ENCODE results near the gene ATP2A3.

The ATP2A3 gene

DNA sequence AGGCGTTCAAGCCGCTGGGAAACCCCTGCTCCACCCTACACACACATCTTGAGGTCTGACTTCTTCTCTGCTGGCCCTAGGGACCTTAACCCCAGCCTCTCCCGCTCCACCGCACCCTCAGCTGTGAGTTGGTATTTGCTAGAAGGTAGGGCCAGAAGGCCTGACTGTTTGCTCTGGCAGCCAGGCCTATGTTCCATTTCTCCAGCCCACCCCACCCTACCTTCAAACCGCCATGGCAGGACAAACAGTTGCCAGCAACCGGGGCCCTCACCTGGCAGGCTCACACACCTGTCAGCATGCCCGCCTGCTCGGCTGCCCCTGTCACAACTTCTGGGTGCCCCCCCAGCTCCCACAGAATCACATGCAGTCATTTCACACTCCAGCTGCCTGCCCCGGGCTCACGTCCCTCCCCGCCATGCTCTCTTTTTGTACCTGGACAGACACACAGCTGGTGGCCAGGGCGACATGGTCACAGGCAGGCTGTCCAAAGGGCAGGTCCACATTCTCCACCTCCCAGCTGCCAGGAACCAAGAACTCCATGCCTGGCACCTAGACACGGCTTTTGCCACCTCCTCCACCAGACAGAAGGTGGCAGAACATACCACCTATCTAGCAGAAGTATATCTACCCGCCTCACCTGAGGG is 2.6 kb upstream of the ATP2A3 start:
- TF ChIP-seq POLR2AphosphoS5 (IDR thresholded peaks at IDR 0.05; ENCODE audit: low read depth) (no peak), SPI1 (IDR thresholded peaks at IDR 0.05; ENCODE audit: borderline replicate concordance, low read depth) (no peak), GABPA (IDR thresholded peaks at IDR 0.05; ENCODE audit: low read depth) (no peak)
- TF ChIP-seq, protein P1, sequence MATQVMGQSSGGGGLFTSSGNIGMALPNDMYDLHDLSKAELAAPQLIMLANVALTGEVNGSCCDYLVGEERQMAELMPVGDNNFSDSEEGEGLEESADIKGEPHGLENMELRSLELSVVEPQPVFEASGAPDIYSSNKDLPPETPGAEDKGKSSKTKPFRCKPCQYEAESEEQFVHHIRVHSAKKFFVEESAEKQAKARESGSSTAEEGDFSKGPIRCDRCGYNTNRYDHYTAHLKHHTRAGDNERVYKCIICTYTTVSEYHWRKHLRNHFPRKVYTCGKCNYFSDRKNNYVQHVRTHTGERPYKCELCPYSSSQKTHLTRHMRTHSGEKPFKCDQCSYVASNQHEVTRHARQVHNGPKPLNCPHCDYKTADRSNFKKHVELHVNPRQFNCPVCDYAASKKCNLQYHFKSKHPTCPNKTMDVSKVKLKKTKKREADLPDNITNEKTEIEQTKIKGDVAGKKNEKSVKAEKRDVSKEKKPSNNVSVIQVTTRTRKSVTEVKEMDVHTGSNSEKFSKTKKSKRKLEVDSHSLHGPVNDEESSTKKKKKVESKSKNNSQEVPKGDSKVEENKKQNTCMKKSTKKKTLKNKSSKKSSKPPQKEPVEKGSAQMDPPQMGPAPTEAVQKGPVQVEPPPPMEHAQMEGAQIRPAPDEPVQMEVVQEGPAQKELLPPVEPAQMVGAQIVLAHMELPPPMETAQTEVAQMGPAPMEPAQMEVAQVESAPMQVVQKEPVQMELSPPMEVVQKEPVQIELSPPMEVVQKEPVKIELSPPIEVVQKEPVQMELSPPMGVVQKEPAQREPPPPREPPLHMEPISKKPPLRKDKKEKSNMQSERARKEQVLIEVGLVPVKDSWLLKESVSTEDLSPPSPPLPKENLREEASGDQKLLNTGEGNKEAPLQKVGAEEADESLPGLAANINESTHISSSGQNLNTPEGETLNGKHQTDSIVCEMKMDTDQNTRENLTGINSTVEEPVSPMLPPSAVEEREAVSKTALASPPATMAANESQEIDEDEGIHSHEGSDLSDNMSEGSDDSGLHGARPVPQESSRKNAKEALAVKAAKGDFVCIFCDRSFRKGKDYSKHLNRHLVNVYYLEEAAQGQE (IDR thresholded peaks at IDR 0.05; ENCODE audit: insufficient replicate concordance, low read depth), result no peak
- TF ChIP-seq, protein P2, sequence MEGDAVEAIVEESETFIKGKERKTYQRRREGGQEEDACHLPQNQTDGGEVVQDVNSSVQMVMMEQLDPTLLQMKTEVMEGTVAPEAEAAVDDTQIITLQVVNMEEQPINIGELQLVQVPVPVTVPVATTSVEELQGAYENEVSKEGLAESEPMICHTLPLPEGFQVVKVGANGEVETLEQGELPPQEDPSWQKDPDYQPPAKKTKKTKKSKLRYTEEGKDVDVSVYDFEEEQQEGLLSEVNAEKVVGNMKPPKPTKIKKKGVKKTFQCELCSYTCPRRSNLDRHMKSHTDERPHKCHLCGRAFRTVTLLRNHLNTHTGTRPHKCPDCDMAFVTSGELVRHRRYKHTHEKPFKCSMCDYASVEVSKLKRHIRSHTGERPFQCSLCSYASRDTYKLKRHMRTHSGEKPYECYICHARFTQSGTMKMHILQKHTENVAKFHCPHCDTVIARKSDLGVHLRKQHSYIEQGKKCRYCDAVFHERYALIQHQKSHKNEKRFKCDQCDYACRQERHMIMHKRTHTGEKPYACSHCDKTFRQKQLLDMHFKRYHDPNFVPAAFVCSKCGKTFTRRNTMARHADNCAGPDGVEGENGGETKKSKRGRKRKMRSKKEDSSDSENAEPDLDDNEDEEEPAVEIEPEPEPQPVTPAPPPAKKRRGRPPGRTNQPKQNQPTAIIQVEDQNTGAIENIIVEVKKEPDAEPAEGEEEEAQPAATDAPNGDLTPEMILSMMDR (IDR thresholded peaks at IDR 0.05; ENCODE audit: insufficient read depth, low read length), result no peak
- H3K27ac ChIP-seq (replicated peaks), result no peak overlapping the region
- H3K4me3 ChIP-seq (replicated peaks; ENCODE audit: insufficient read depth, low read length), result no peak overlapping the region
- no peak for DNase-seq (ENCODE audit: low read depth in 1 of 2, low spot score in 1 of 2)
- H3K27me3 ChIP-seq (ENCODE audit: insufficient read depth, poor library complexity, severe bottlenecking), result no peaks in the 10 kb centered on the region

DNA sequence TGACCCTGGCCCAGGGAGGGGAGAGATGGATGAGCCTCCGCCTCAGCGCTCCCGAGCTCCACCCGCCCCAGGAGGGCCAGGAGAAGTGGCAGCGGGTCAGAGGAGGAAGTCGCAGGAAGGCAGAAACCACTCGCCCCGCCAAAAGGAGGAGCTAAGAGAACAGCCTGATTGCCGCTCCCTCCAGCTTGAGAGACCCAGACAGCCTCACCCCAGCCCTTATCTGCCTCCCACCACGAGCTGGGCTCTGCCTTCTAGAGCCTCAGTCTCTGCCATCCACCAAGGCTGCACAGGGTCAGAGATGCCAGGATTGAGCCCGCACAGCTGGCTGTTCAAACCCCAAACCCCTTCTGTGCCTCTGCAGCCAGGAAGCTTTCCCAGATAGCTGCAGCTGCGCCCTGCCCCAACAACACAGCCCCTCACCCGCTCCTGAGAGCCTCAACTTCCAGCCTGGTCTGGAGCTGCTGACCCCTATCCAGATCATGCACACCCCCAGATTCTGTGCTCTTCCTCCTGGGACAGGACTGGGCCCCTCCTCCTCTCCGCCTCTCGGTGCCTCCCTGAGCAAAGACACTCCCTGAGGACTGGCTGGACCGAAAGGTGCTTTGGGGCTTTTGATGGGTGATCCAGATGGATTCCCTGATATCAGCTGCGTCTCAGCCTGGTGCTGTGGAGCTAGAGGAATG is 1.0 kb upstream of the ATP2A3 start:
- TF ChIP-seq GABPA (IDR thresholded peaks at IDR 0.05; ENCODE audit: low read depth) (no peak), SPI1 (IDR thresholded peaks at IDR 0.05; ENCODE audit: borderline replicate concordance, low read depth) (peak; percentile 64; the same call in 1 of the 2 replicates), POLR2AphosphoS5 (IDR thresholded peaks at IDR 0.05; ENCODE audit: low read depth) (peak; percentile 44; the same call in 1 of the 2 replicates)
- TF ChIP-seq, protein P2 (IDR thresholded peaks at IDR 0.05; ENCODE audit: insufficient read depth, low read length), result no peak
- TF ChIP-seq, protein P1 (IDR thresholded peaks at IDR 0.05; ENCODE audit: insufficient replicate concordance, low read depth), result no peak
- Histone ChIP-seq H3K4me3 (replicated peaks; ENCODE audit: insufficient read depth, low read length) (peak overlapping the region; percentile 70), H3K27me3 (ENCODE audit: insufficient read depth, poor library complexity, severe bottlenecking) (no peaks in the 10 kb centered on the region), H3K27ac (replicated peaks) (peak overlapping the region; percentile 79)
- peak in 1 of 2 experiments; percentile 86 for DNase-seq (ENCODE audit: low read depth in 1 of 2, low spot score in 1 of 2)

- TF ChIP-seq, protein P1 (IDR thresholded peaks at IDR 0.05; ENCODE audit: insufficient replicate concordance, low read depth), result no peak
- TF ChIP-seq POLR2AphosphoS5 (IDR thresholded peaks at IDR 0.05; ENCODE audit: low read depth), result peak; percentile 77; the same call in 1 of the 2 replicates
- peak; percentile 89 for TF ChIP-seq SPI1 (IDR thresholded peaks at IDR 0.05; ENCODE audit: borderline replicate concordance, low read depth)
- H3K27me3 ChIP-seq (ENCODE audit: insufficient read depth, poor library complexity, severe bottlenecking), result no peaks in the 10 kb centered on the region
- peak overlapping the region; percentile 70 for H3K4me3 ChIP-seq (replicated peaks; ENCODE audit: insufficient read depth, low read length)
- H3K27ac ChIP-seq (replicated peaks), result peak overlapping the region; percentile 89
- peak in 1 of 2 experiments; percentile 87 for DNase-seq (ENCODE audit: low read depth in 1 of 2, low spot score in 1 of 2)
Measured at GRCh38 chr17:3963237-3964201, 718 bp downstream of the ATP2A3 start.

All from HL-60 (cell line).